Measurements from ENCODE around the gene PPP2R2D. TPM values are rescaled to one million over a fixed set of nuclear protein-coding genes. Genes with fewer than 3 reads are reported as not detected.

PPP2R2D gene
- total RNA-seq, 1 experiment from 2014 or later, result 33.2 TPM

DNA sequence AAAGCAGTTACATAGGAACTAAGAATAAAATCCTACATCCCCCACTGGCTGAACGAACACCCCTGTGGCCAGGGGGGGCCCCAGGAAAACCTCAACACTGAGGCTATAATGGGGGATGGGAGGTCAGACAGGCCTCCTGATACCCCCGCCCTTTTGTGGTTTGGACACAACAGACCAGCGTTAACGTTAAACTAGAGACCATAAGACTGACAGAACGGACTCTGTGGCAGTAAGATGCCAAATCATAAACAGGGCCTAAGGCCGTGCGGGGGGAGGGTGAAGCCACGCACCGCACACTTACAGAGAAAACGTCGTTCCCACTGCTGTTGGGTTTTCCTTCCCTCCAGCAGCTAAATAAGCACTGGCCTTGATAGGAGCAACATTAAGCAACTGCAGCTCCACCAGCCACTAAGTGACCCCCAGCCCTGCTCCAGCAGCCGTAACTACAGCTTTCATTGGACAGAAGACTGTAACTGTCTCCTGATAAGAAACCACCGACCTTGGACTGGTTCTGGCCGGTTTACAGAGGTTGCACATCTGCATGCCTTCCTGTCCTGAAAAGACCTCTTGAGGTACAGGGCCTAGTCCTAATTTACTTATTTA lies 3.4 kb upstream of the PPP2R2D start (continued):
- TF ChIP-seq OVOL2 (CRISPR knock-in tag; IDR thresholded peaks at IDR 0.05; ENCODE audit: borderline replicate concordance) (no peak), ETV6 (CRISPR knock-in tag; IDR thresholded peaks at IDR 0.05) (no peak), ATF1 (CRISPR knock-in tag; IDR thresholded peaks at IDR 0.05) (no peak), CREM (CRISPR knock-in tag; IDR thresholded peaks at IDR 0.05) (no peak)
- TF ChIP-seq, protein P1, sequence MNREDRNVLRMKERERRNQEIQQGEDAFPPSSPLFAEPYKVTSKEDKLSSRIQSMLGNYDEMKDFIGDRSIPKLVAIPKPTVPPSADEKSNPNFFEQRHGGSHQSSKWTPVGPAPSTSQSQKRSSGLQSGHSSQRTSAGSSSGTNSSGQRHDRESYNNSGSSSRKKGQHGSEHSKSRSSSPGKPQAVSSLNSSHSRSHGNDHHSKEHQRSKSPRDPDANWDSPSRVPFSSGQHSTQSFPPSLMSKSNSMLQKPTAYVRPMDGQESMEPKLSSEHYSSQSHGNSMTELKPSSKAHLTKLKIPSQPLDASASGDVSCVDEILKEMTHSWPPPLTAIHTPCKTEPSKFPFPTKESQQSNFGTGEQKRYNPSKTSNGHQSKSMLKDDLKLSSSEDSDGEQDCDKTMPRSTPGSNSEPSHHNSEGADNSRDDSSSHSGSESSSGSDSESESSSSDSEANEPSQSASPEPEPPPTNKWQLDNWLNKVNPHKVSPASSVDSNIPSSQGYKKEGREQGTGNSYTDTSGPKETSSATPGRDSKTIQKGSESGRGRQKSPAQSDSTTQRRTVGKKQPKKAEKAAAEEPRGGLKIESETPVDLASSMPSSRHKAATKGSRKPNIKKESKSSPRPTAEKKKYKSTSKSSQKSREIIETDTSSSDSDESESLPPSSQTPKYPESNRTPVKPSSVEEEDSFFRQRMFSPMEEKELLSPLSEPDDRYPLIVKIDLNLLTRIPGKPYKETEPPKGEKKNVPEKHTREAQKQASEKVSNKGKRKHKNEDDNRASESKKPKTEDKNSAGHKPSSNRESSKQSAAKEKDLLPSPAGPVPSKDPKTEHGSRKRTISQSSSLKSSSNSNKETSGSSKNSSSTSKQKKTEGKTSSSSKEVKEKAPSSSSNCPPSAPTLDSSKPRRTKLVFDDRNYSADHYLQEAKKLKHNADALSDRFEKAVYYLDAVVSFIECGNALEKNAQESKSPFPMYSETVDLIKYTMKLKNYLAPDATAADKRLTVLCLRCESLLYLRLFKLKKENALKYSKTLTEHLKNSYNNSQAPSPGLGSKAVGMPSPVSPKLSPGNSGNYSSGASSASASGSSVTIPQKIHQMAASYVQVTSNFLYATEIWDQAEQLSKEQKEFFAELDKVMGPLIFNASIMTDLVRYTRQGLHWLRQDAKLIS (CRISPR knock-in tag; IDR thresholded peaks at IDR 0.05; ENCODE audit: borderline replicate concordance), result no peak
- TF ChIP-seq, protein P2, sequence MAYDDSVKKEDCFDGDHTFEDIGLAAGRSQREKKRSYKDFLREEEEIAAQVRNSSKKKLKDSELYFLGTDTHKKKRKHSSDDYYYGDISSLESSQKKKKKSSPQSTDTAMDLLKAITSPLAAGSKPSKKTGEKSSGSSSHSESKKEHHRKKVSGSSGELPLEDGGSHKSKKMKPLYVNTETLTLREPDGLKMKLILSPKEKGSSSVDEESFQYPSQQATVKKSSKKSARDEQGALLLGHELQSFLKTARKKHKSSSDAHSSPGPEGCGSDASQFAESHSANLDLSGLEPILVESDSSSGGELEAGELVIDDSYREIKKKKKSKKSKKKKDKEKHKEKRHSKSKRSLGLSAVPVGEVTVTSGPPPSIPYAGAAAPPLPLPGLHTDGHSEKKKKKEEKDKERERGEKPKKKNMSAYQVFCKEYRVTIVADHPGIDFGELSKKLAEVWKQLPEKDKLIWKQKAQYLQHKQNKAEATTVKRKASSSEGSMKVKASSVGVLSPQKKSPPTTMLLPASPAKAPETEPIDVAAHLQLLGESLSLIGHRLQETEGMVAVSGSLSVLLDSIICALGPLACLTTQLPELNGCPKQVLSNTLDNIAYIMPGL (CRISPR knock-in tag; IDR thresholded peaks at IDR 0.05), result no peak

DNA sequence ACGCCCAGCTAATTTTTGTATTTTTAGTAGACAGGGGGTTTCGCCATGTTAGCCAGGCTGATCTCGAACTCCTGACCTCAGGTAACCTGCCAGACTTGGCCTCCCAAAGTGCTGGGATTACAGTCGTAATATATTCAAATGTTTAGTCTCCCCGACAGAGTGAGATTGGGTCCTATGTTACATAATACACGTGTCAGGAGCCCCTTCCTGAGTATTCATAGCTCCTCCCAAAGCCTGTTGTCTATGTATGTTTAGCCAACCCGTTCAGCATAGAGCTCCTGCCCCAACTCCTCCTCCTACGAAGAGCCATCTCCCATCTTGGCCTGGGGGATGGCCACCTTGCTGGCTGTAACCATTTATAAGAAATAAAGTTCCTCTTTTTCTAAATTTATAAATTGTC lies 2.7 kb upstream of the PPP2R2D start:
- no peak for ATAC-seq
- Mint-ChIP-seq H3K4me1 (peaks cover 16% of the 10 kb centered on the region), H3K27me3 (ENCODE audit: low read depth) (peaks cover 10% of the 10 kb centered on the region), H3K9me3 (no peaks in the 10 kb centered on the region), H3K27ac (no peak overlapping the region), H3K36me3 (no peaks in the 10 kb centered on the region), H3K4me3 (no peak overlapping the region)
- no peak for DNase-seq (ENCODE audit: low spot score)
- no peak for TF ChIP-seq NR2C2 (CRISPR knock-in tag; IDR thresholded peaks at IDR 0.05)
- TF ChIP-seq SOX15 (CRISPR knock-in tag; IDR thresholded peaks at IDR 0.05), result no peak
- no peak for TF ChIP-seq JUN (CRISPR knock-in tag; IDR thresholded peaks at IDR 0.05)
- no peak for TF ChIP-seq CREM (CRISPR knock-in tag; IDR thresholded peaks at IDR 0.05)
- TF ChIP-seq MYBL2 (CRISPR knock-in tag; IDR thresholded peaks at IDR 0.05), result no peak
- no peak for TF ChIP-seq ZNF317 (CRISPR knock-in tag; IDR thresholded peaks at IDR 0.05; ENCODE audit: borderline replicate concordance, low read depth)
- TF ChIP-seq, protein P3, sequence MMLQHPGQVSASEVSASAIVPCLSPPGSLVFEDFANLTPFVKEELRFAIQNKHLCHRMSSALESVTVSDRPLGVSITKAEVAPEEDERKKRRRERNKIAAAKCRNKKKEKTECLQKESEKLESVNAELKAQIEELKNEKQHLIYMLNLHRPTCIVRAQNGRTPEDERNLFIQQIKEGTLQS (CRISPR knock-in tag; conservative IDR thresholded peaks at IDR 0.05), result no peak
- ChIA-PET POLR2A (no interaction called here), CTCF (interaction anchor here (0.6 kb wide), 1 partner anchor 12 kb away, joined by 3 read pairs; no protein-coding TSS in a partner anchor)

DNA sequence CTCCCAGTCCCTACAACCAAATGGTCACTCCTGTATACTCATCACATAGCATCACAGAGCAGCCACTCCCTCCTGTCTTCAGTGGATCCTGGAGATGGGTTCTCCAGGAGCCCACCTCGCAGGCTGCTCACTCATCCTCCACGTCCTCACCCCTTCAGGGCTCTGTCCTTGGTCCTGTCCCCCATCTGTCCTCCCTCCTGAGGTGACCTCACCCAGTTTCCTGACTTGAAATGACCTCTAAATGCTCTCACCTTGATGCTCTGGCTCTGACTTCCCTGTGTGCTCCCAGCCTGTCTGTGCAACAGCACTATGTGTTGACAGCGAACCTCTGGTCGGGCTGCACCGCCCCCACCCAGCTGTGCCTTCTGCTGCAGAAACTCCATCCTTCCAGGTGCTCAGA lies 2.1 kb upstream of the PPP2R2D start:
- ChIA-PET CTCF (interaction anchor here (1.0 to 2.8 kb wide), 7 partner anchors 8 to 244 kb away, joined by 3 to 14 read pairs (median 7); no protein-coding TSS in a partner anchor), POLR2A (interaction anchor here (1.0 kb wide), 1 partner anchor 124 kb away, joined by 3 read pairs; no protein-coding TSS in a partner anchor)
- Mint-ChIP-seq H3K4me1 (peaks cover 19% of the 10 kb centered on the region), H3K36me3 (peaks cover 3% of the 10 kb centered on the region; the same call in 1 of the 2 replicates), H3K27ac (no peak overlapping the region), H3K4me3 (no peak overlapping the region), H3K9me3 (no peaks in the 10 kb centered on the region), H3K27me3 (ENCODE audit: low read depth) (peaks cover 10% of the 10 kb centered on the region)
- ATAC-seq (no peak), DNase-seq (ENCODE audit: low spot score) (no peak)
- TF ChIP-seq E2F1 (CRISPR knock-in tag; IDR thresholded peaks at IDR 0.05), result no peak
- no peak for TF ChIP-seq FOXJ3 (CRISPR knock-in tag; IDR thresholded peaks at IDR 0.05; ENCODE audit: borderline replicate concordance)
- TF ChIP-seq GTF2I (CRISPR knock-in tag; conservative IDR thresholded peaks at IDR 0.05), result no peak
- TF ChIP-seq GRHL2 (CRISPR knock-in tag; IDR thresholded peaks at IDR 0.05; ENCODE audit: insufficient replicate concordance, severe bottlenecking), result no peak
- TF ChIP-seq RORB (CRISPR knock-in tag; IDR thresholded peaks at IDR 0.05), result no peak

All from WTC11 (cell line).